HG03342 (cell line): ENCODE data around the gene NEGR1.

Source experiments
- ATAC-seq: cut with Tn5 transposase; IDR thresholded peaks from one replicate; pipeline ENCODE4 v1.9.1; 2021; ENCODE audit warnings: mild to moderate bottlenecking, moderate library complexity; ENCODE audit not compliant: unreplicated experiment

The NEGR1 gene

DNA sequence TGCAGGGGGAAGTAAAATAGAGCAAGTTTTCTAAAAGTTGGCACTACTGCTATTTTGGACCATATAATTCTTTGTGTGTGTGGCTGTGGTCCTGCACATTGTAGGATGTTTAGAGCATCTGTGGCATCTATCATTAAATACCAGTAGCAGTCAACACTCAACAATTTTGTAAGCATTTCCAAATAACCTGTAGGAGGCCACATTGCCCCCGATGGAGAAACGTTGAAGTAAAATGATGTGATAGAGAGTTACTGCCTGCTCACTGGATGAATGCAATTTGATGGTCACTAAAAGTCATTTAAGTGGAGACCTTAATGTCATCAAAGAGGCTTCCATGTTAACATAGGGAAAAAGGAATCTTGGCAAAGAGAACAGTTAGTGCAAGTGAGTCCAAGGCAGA, 560.8 kb downstream of the NEGR1 start:
- no peak for ATAC-seq

DNA sequence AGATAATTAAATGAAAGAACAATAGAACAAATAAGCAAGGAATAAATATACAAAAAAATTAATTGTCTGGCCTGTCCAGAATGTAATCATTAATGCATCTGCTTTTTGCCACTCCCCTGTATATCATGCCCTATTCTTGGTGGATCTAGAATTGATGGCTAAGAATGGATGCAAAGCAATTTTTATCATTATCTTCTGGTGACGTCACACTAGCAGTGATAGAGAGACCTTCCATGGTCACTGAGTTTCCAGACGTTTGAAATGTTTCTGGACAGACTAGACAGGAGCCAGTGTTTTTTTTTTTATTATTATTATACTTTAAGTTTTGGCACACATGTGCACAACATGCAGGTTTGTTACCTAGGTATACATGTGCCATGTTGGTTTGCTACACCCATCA, 563.0 kb downstream of the NEGR1 start:
- no peak for ATAC-seq

DNA sequence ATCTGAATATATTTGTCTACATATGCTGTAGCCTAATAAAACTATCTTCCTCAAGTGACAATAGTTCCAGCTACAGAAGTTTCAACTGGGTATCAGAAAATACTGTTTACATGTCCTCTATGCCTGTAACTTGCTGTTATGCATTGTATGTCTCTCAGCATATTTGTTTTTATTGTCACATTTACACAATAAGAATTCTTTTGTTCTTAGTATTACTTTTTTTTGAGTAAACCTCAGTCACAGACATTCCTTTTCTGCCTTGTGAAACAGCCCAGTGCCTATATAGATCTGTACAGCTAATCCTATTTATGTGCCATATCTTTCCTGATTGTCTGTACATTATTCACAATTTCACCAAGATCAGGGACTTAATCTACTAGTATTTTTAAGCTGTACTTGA, 565.2 kb downstream of the NEGR1 start:
- ATAC-seq, result no peak

DNA sequence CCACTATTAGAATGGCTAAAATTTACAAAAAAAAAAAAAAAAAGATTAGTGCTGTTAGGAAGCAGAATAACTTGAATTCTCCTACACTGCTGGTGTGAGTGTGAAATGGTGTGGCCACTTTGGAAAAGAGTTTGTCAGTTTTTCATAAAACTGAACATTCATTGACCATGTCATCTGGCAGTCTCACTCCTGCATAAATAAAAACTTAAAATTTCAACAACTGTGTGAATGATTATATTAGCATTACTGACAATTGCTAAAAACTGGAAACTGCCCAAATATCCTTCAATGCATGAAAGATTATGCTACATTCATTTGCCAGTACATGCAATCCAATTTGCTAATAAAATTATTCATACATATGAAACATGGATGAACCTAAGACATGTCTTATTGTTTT, 570.9 kb downstream of the NEGR1 start:
- no peak for ATAC-seq

DNA sequence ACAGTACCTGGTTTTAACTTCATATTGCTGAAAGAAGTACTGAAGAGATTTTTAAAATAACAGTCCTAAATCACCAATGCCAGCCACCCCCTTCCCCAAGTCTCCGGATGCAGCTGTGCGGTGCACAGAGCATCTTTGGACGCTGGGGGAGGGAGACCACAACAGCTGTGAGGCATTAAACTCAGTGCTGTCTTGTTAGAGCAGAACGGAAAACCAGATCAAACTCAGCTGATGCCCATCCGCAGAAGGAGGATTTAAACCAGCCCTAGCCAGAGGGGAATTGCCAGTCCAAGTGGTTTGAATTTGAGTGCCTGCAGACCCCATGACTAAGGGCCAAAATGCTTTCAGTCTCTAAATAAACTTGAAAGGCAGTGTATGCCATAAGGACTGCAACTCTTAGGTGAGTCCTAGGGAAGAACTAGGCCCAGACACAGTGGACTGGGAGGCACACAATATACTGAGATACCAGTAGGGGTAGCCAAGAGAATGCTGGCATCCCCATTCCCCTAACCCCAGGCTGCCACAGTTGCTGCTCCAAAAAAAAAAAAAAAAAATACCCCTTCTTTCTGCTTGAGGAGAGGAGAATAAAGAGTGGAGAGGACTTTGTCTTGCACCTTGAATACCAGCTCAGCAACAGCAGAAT, 576.2 kb downstream of the NEGR1 start:
- no peak for ATAC-seq

DNA sequence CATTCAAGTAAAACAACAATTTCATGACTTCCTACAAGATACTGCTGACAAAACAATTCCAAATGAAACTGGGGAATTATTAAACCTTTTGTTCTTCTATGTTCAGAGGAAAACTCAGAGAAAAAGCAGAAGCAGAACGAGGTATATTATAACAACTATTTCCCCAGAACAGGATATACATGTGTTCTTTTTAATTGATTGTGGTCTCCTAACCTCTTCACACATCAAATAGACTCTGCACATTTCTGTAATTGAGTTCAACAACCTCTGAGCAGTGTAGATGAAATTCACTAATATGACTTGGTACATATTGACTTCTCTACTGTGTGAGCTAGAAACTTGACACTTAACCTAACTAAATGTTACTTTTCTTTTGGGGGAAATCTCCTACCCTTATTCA, 584.2 kb downstream of the NEGR1 start:
- no peak for ATAC-seq

DNA sequence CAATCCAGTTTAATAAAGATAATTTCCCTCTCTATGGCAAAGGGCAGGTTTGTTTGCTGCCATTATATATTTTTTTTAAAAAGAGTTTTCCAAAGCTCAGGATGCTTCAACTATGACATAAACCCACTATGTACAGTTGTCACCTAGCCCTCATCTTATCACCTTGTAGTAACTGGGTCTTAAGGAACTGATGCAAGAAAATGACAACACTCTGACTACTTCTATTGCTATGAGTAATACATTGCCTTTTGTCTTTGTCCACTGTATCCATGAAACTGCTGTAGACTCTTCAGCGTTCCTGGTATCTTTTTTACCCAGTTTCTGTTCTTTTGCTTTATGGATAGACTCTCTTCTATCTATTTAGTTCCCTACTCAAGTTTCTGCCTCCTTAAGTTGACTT, 586.5 kb downstream of the NEGR1 start:
- no peak for ATAC-seq

DNA sequence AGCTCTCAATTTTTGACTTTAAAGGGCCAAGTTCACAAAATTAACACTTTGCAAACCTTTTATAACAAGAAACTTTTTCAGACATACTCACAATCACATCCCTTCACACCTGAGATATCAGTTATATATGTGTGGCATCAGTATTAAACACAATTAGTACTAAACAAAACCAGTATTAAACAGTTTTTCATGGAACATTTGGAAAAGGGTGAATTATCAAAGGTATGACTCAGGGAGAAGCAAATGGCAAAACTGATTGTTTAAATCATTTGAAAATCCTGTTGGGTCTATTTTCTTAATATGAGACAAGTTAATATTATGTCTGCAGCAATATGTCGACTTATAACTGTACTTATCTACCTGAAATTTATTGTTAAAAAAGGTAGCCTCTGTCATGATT, 587.3 kb downstream of the NEGR1 start:
- ATAC-seq, result no peak

DNA sequence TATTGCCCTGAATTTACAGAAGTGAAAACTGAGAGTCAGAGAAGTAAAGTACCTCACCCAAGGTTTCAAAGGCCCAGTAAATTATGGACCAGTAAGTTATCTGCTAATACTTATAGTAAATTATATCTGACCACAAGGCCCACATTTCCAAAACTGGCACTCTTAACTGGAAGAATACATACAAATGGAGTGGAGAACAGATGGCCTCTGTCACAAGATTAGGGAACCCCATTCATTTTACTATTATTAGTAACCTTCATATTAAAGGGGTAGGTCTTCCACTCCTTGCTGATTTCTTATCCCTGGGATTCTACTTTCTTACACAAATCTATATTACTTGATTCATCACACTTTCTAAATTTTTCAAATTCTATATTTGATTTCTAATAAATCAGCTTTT, 588.8 kb downstream of the NEGR1 start:
- ATAC-seq, result no peak

DNA sequence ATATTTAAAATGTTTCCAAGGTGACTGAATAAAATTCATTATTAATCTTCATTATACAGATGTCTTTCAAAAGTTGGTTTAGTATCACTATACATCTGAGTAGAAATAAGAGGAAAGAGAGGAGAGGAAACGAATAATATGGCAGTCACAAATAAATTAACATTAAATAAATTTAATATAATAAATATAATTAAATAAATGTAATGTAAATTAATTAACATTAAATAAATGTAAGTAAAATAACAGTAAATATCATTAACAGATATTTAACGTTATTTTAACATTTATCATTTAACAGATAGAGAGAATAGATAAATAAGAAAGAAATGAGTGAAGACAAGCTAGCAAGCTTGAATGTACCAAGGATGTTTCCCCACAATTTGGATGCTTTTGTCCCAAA, 592.7 kb downstream of the NEGR1 start:
- ATAC-seq, result no peak

DNA sequence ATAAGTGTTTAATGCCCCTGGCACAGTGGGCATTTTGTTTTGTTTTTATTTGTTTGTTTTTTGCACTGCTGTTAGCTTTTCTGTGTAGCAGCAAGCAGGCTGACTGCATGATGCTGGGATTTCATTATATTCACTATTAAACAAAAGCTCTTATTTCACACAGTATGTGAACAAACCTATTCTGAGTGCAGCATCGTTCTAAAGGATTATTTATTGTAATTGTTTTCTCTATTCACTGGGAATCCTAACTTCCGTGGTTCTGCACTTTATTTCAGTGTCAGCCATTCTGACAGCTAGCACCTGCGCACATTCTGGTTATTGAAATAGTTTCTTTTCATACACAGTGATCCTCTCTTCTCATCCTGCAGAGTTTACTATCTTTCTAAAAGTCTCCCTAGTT, 595.0 kb downstream of the NEGR1 start:
- no peak for ATAC-seq

DNA sequence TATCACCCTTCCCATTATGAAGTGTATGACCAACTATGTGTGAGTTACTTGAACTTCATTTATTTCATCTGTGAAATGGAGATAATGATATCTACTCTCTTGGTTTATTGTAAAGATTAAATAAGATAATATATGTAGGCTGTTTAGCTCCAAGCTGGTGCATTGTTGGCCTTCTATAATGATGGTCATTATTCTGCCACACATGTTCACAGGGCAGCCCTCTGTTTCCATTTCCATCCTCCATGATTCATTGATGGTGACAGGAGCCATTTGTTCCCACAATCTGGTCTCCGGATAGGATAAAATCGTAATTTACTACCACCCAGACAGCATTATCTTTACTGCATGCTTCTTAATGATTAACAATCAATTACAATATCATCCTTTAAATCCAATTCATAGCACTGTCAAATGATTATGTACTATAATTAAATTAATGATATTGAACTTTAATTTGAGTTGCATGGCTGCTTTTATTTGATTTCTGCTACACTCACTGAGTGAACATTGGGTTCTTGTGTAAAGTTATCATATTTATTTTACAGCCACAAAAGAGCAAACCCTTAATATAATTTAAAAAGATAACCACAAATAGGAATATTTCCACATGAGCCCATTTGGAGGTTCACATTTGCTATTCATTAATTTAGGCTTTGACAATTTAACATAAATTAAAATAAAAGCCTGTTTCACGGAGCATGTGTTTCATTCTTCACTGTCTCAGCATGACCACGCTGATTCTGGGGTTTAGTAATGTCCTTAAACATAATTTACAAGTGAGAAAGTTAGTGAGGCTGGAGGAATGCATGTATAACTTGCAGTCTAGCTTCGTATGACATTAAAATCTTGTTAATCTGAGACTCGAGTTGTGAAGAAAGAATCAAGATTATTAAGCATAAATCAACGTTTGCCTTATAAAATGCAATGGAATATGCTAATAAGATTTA, 605.1 kb downstream of the NEGR1 start:
- ATAC-seq, result no peak

DNA sequence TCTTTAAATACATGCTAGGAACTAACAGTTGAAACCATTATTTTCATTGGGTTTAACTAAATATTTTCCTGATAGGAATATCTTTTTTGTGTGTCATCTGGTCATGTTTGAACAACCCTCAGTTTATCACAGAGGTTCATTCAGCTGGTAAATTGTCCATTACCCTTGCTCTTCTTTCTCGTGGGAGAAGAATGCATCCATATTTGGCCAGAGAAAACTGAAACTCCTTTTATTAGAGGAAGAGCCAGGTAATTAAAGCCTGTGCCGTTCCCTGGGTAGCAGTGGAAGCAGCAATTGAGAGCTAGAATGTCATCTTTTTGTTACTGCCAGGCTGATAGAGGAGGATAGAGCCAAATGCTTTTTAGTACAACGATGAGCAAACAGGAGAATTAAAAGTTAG, 614.3 kb downstream of the NEGR1 start:
- ATAC-seq, result no peak

DNA sequence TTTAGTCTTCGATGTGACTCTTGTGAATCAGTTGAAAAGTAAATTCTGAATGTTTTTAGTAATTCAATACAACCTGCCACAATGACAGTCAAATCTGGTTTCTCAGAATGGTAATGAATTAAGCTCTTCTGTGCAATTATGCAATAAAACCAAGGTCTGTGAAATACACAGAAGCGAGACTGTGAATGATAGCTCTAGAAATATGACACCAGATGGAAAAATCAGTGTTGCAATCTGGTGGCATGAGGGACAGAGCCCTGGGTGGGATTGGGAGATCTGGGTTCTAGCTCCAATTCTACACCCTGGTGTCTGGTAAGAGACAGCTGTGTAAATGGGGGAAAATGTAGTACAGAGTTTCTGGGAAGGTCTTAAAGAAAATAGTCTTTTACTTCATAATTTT, 615.1 kb downstream of the NEGR1 start:
- ATAC-seq, result no peak

DNA sequence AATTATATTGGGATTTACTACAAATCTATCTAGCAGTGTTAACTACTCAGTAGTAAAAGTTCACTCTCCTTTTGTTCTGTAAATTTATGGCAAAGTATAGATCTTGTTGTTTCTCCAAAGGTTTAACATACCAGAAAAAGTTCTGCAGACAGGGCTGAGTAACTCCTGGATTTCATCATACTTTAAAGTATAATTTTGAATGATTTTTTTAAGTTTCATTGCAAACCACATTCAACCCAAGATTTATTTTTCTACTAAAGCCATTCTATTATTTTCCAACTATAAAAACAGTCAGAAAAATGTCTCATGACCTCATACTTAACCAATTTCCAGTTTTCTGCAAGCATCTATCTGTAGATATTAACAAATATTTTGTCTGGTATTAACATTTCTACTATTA, 615.7 kb downstream of the NEGR1 start:
- ATAC-seq, result no peak

DNA sequence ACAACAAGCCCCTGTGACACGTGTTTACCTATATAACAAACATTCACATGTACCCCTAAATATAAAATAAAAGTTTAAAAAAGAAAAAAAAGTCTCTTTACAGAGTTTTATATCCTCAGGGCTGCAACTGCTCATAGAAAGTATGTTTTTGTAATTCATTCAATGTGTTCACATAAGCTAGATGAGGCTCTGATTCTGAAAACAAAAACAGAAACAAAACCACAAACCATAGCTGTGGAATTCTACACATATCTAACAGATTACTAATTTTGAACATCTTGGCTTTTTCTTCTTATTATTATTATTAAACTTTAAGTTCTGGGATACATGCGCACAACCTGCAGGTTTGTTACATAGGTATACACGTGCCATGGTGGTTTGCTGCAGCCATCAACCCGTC, 621.9 kb downstream of the NEGR1 start:
- ATAC-seq, result no peak

DNA sequence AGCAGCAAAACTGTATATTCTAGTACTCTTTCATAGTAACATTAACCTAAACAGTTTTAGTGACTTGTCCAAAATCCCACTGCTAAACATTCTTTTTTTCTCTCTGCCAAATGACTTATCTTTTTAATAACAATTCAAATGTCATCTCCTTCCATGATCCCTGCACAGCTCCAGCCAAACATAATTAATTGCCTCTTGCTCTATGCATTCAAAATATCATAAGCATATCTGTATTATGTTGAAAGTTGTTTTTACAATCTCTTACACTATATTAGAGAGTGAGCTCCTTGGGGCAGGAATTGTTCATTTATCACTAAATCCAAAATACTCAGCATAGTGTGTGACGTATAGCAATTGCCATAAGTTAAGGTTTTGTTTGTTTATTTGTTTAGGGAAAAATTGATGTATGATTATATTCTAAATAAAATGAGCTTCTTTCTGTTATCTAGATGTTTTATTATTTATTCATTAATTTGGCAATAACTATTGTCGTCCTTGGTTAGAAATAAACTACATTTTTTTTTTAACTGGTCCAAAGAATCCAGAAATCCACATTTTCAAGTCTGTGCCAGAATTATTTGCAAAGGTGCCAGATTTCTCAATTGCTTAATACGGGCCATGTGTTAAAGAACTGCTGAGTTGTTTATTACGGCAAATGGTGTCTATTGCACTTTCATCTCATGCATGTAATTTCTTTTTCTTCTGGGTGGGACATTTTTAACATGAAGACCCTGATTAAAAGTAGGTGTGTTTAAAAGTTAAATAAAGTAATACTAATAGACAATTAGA, 624.3 kb downstream of the NEGR1 start:
- no peak for ATAC-seq

DNA sequence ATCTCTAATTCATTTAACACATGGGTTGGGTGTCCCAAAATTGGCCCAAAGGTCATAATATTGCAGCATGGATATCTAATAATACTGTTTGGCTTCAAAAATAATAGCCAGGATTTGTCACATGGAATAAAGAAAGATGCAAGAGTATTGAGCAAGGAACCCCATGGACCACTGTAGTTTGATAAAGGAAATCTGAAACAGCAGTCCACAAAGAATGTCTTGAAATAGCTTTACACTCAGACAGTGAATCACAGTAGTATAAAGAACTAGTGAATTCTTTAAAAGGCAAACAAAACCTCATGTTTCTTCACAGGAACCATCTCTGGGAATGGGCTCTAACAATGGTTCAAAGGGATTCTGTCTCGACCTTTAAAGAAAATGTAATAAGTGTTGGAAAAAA, 625.4 kb downstream of the NEGR1 start:
- ATAC-seq, result no peak

DNA sequence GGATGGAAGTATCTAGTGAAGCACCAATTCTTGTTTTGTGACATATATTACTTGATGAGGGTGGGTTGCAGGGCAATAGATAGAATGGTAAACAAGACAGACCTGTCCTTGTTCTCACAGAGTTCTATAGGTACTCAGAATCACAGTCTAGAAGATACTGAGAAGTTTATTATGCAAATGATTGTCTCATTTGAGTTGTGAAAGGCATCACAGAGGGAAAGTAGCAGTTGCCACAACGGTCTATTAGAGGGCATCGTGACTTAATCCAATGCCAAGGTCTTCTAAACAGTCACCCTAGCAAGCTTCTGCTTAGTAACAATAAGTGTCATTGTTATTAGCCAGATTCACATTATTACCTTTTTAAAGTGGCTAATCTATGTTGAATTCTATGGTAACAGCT, 626.7 kb downstream of the NEGR1 start:
- no peak for ATAC-seq

DNA sequence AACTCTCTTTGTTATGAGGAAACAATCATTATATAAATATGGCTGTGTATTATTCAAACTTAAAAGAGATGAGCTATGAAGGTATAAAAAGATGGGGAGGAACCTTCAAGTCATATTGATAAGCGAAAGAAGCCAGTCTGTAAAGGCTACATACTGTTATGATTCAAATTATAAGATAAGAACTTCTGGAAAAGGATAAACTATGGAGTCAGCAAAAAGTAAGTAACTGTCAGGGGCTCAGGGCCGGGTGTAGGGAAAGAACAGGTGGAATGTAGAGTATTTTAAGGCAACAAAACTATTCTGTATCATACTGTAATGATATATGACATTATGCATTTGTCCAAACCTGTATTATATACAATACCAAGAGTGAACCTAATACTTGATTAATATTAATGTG, 628.4 kb downstream of the NEGR1 start:
- no peak for ATAC-seq

DNA sequence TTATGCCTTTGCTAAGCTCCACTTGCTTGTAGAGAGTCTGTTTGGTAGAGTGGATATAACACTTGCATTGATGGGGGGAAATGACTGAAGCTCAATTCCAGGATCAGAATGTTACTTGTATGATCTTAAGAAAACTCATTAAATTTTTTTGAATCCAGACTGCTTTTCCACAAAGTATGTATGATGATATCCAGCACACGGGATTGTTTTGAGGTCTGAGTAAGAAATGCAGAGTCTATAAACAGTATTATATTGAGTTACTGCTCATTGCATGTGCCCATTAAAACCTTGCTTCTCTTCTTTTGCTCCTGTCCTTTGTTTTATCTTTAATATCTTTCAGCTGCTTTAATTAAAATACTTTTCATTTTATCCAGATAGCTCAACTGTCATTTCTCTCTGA, 631.1 kb downstream of the NEGR1 start:
- ATAC-seq, result no peak

DNA sequence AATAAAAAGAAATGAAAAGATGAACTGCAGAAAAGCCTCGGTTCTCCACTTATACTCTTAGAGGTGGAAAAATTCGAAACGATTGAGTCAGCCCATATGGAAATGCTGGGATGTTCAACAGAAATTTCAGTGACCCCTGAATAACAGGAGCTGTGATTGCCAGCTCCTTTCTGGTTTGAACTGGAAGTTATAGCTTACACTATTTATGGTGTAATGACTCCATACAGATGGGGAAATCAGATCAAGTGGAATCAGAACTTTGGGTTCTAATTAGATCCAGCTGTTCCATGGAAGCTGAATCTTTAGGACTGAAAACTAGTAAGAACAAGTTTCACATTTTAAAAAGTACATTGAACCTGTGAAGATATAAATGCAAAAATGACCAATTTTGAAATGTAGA, 632.2 kb downstream of the NEGR1 start:
- no peak for ATAC-seq
